Fibroblast of lung (primary cell): ENCODE data around the gene LRCH3. TPM values are rescaled to one million over a fixed set of nuclear protein-coding genes. Genes with fewer than 3 reads are reported as not detected.

Source experiments
- DNase-seq, 2 donors: peaks; one replicate each; pipeline versions ENCODE4 v3.0.0 to v3.0.0-alpha.2; 2010; ENCODE audit warnings: low read depth in 2 of 2
- H2AFZ ChIP-seq: 2 replicates; pipeline ENCODE4 v1.5.1; 2012; ENCODE audit warnings: low read length, control low read depth, inconsistent platforms
- H3K27ac ChIP-seq: 2 replicates; pipeline ENCODE4 v1.5.1; 2011; ENCODE audit warnings: low read length, control low read depth; ENCODE audit not compliant: insufficient read depth
- H3K27me3 ChIP-seq: 2 replicates; pipeline ENCODE4 v1.5.1; 2011; ENCODE audit warnings: mild to moderate bottlenecking, low read length; ENCODE audit not compliant: control insufficient read depth, insufficient read depth
- H3K36me3 ChIP-seq: 2 replicates; pipeline ENCODE4 v1.5.1; 2011; ENCODE audit warnings: low read length; ENCODE audit not compliant: control insufficient read depth, insufficient read depth
- H3K4me1 ChIP-seq: 2 replicates; pipeline ENCODE4 v1.5.1; 2011; ENCODE audit warnings: low read length; ENCODE audit not compliant: control insufficient read depth, insufficient read depth; ENCODE audit errors: extremely low read depth
- H3K4me2 ChIP-seq: 2 replicates; pipeline ENCODE4 v1.5.1; 2011; ENCODE audit warnings: low read length, control low read depth; ENCODE audit not compliant: insufficient read depth; ENCODE audit errors: extremely low read depth
- H3K4me3 ChIP-seq, 4 experiments: fragments of 200-600 bp in 1 of 4; sonication (generic) in 1 of 4; replicated peaks in 1 of 4; 2 replicates each; pipeline ENCODE4 v1.5.1; 2011 to 2016; ENCODE audit warnings: low read length in 4 of 4, low read depth in 3 of 4, mild to moderate bottlenecking in 3 of 4, control low read depth in 2 of 4, inconsistent platforms in 1 of 4, mixed read lengths in 1 of 4; ENCODE audit not compliant: insufficient read depth in 1 of 4; ENCODE audit errors: control extremely low read depth in 1 of 4
- H3K79me2 ChIP-seq: 2 replicates; pipeline ENCODE4 v1.5.1; 2012; ENCODE audit warnings: mild to moderate bottlenecking, low read length, inconsistent platforms; ENCODE audit not compliant: control insufficient read depth, insufficient read depth
- H3K9ac ChIP-seq: 2 replicates; pipeline ENCODE4 v1.5.1; 2011; ENCODE audit warnings: mild to moderate bottlenecking, low read length, control low read depth; ENCODE audit not compliant: insufficient read depth
- H3K9me3 ChIP-seq: 2 replicates; pipeline ENCODE4 v1.5.1; 2012; ENCODE audit warnings: low read depth, low read length; ENCODE audit not compliant: control insufficient read depth, insufficient read depth
- H4K20me1 ChIP-seq: 2 replicates; pipeline ENCODE4 v1.5.1; 2011; ENCODE audit warnings: low read length; ENCODE audit not compliant: control insufficient read depth, insufficient read depth; ENCODE audit errors: extremely low read depth
- CTCF ChIP-seq, 2 donors: IDR thresholded peaks in 1 of 2; conservative IDR thresholded peaks in 1 of 2; 1 replicate in 1 of 2; 2 replicates in 1 of 2; pipeline ENCODE4 v1.5.1; 2011 to 2012; ENCODE audit warnings: low read length in 2 of 2, control low read depth in 1 of 2, inconsistent platforms in 1 of 2, low read depth in 1 of 2, mild to moderate bottlenecking in 1 of 2
- EZH2 ChIP-seq: IDR thresholded peaks from 2 replicates; pipeline ENCODE4 v1.5.1; 2012; ENCODE audit warnings: low read length, control low read depth, mild to moderate bottlenecking; ENCODE audit errors: missing control alignments
- polyA plus RNA-seq, 2 donors: library from polyadenylated mRNA; depleted of rRNA in 1 of 2; stranded (reverse) in 1 of 2; unstranded in 1 of 2; fragments of >200 nt; gene quantifications; 2 replicates each; pipeline ENCODE4 v1.2.1, GENCODE V29; 2011 to 2012; ENCODE audit warnings: missing spikeins in 1 of 2
- total RNA-seq: library from RNA; depleted of rRNA; stranded (reverse); fragments of >200 nt; gene quantifications from 2 replicates; pipeline ENCODE4 v1.2.1, GENCODE V29; 2014

Gene LRCH3
- total and polyA plus RNA-seq, 2 donors (not counting 1 experiment from before 2014, with no cell fraction given): 42.9 to 87.2 TPM

GRCh38 chr3:197801891-197802778 lies 11.1 kb downstream of the LRCH3 start:
- Histone ChIP-seq H3K4me1 (peaks cover 5% of the 10 kb centered on the region), H3K36me3 (no peaks in the 10 kb centered on the region), H3K4me2 (peak overlapping the region; percentile 10), H3K27ac (no peak overlapping the region), H3K79me2 (peaks cover 78% of the 10 kb centered on the region), H2AFZ (no peak overlapping the region), H4K20me1 (no peaks in the 10 kb centered on the region), H3K9me3 (no peaks in the 10 kb centered on the region), H3K27me3 (no peaks in the 10 kb centered on the region), H3K4me3 (no peak overlapping the region), H3K9ac (no peak overlapping the region)
- TF ChIP-seq CTCF (conservative IDR thresholded peaks at IDR 0.05 in 1 of 2, IDR thresholded peaks at IDR 0.05 in 1 of 2; ENCODE audit: low read depth in 1 of 2, low read length in 2 of 2): peak; percentile 30 to 56
- TF ChIP-seq EZH2: no peak
- DNase-seq: peak; percentile 48 to 54

GRCh38 chr3:197802779-197803459 lies 11.9 kb downstream of the LRCH3 start:
- peaks cover 5% of the 10 kb centered on the region for H3K4me1 ChIP-seq
- no peak overlapping the region for H3K9ac ChIP-seq
- no peaks in the 10 kb centered on the region for H4K20me1 ChIP-seq
- H3K79me2 ChIP-seq: peaks cover 73% of the 10 kb centered on the region
- no peak overlapping the region for H3K4me2 ChIP-seq
- no peak overlapping the region for H3K27ac ChIP-seq
- no peaks in the 10 kb centered on the region for H3K27me3 ChIP-seq
- H2AFZ ChIP-seq: no peak overlapping the region
- H3K36me3 ChIP-seq: no peaks in the 10 kb centered on the region
- no peaks in the 10 kb centered on the region for H3K9me3 ChIP-seq
- no peak overlapping the region for H3K4me3 ChIP-seq
- TF ChIP-seq EZH2 (no peak), CTCF (conservative IDR thresholded peaks at IDR 0.05 in 1 of 2, IDR thresholded peaks at IDR 0.05 in 1 of 2; ENCODE audit: low read depth in 1 of 2, low read length in 2 of 2) (peak in 1 of 2 donors; percentile 3)
- DNase-seq: no peak

GRCh38 chr3:197804511-197804910 lies 13.5 kb downstream of the LRCH3 start:
- Histone ChIP-seq H3K36me3 (no peaks in the 10 kb centered on the region), H3K9ac (no peak overlapping the region), H3K4me3 (no peak overlapping the region), H3K79me2 (peaks cover 69% of the 10 kb centered on the region), H2AFZ (no peak overlapping the region), H3K27me3 (no peaks in the 10 kb centered on the region), H3K4me2 (no peak overlapping the region), H3K4me1 (peaks cover 11% of the 10 kb centered on the region), H3K9me3 (no peaks in the 10 kb centered on the region), H4K20me1 (no peaks in the 10 kb centered on the region), H3K27ac (no peak overlapping the region)
- no peak for TF ChIP-seq CTCF (conservative IDR thresholded peaks at IDR 0.05 in 1 of 2, IDR thresholded peaks at IDR 0.05 in 1 of 2; ENCODE audit: low read depth in 1 of 2, low read length in 2 of 2)
- no peak for TF ChIP-seq EZH2
- DNase-seq: no peak
